BJ (cell line): ENCODE results near the gene ATP6V0D1. TPM values are rescaled to one million over a fixed set of nuclear protein-coding genes. Genes with fewer than 3 reads are reported as not detected.

Experiments
- CTCF ChIA-PET: fragments of 350-600 bp; formaldehyde crosslinking; extraction: SDS; loops from one replicate; lab custom pipeline; 2021; ENCODE audit warnings: antibody characterized with exemption, inconsistent platforms; lab: Yijun Ruan, JAX
- POLR2A ChIA-PET: fragments of 300-600 bp; sonication (Branson Sonifier 250); formaldehyde crosslinking; extraction: SDS; loops from one replicate; lab custom pipeline; 2021; ENCODE audit warnings: antibody characterized with exemption; lab: Charles Lee
- DNase-seq: peaks from one replicate; pipeline ENCODE4 v3.0.0-alpha.2; 2011; ENCODE audit warnings: low read depth
- H3K27me3 ChIP-seq: 2 replicates; pipeline ENCODE4 v1.6.0; 2011; ENCODE audit warnings: low read length; ENCODE audit not compliant: control insufficient read depth, insufficient read depth
- H3K36me3 ChIP-seq: 2 replicates; pipeline ENCODE4 v1.5.1; 2011; ENCODE audit warnings: low read length; ENCODE audit not compliant: control insufficient read depth, insufficient read depth
- H3K4me3 ChIP-seq: 2 replicates; pipeline ENCODE4 v1.5.1; 2011; ENCODE audit warnings: low read depth, mild to moderate bottlenecking, control low read depth, low read length
- polyA plus RNA-seq: library from polyadenylated mRNA; depleted of rRNA; stranded (reverse); fragments of >200 nt; gene quantifications from 2 replicates; pipeline ENCODE4 v1.2.3, GENCODE V29; 2011
- TF ChIP-seq, protein P1 (sequence below): IDR thresholded peaks from 2 replicates; pipeline ENCODE4 v1.5.1; 2011; ENCODE audit warnings: low read depth, mild to moderate bottlenecking, control low read depth, inconsistent platforms, low read length, moderate library complexity; ENCODE audit not compliant: insufficient read depth

The ATP6V0D1 gene
- polyA plus RNA-seq, 1 experiment: 155 TPM

DNA sequence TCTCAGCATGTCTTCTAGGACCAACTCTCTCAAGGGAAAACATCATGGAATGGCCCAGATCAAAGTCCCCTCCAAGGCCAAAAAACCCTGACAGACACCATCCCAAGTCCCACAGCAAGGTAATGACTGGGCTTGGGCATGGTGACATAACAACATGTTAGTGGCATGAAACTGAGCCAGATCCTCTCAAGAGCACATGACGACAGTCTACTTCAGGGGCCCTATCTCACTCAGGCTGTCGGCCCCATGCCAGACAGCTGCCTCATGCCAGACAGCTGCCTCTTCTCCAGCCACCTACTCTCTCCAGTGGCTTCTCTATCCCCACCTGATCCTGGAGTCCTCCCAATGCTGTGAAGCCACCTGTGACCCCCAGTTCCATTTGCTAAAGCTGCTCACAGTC, 31.6 kb downstream of the ATP6V0D1 start:
- H3K27me3 ChIP-seq: no peaks in the 10 kb centered on the region
- H3K4me3 ChIP-seq: no peak overlapping the region
- DNase-seq: no peak
- peaks cover 10% of the 10 kb centered on the region for H3K36me3 ChIP-seq
- CTCF ChIA-PET: interaction anchor here (1.0 to 2.1 kb wide), 3 partner anchors 17 to 22 kb away, joined by 3 to 11 read pairs (median 7); no protein-coding TSS in a partner anchor
- POLR2A ChIA-PET: no interaction called here
- TF ChIP-seq, protein P1, sequence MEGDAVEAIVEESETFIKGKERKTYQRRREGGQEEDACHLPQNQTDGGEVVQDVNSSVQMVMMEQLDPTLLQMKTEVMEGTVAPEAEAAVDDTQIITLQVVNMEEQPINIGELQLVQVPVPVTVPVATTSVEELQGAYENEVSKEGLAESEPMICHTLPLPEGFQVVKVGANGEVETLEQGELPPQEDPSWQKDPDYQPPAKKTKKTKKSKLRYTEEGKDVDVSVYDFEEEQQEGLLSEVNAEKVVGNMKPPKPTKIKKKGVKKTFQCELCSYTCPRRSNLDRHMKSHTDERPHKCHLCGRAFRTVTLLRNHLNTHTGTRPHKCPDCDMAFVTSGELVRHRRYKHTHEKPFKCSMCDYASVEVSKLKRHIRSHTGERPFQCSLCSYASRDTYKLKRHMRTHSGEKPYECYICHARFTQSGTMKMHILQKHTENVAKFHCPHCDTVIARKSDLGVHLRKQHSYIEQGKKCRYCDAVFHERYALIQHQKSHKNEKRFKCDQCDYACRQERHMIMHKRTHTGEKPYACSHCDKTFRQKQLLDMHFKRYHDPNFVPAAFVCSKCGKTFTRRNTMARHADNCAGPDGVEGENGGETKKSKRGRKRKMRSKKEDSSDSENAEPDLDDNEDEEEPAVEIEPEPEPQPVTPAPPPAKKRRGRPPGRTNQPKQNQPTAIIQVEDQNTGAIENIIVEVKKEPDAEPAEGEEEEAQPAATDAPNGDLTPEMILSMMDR: no peak

DNA sequence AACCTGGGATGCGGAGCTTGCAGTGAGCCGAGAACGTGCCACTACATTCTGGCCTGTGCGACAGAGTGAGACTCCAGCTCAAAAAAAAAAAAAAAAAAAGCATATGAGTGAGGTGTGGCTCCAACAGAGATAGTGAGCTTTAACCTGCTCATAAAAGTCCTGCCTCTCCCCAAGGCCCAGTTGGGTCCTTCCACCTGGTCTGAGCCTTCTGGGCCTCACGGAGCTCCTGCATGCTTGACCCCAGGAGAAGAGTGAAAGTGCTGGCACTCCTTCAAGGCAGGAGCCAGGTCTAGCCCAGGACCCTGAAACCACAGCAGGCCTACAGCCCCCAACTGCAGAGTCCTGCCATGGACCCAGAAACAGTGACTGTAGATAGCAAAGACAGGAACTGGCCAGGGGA, 32.4 kb downstream of the ATP6V0D1 start:
- ChIA-PET CTCF (interaction anchor here (0.5 to 6.4 kb wide), 8 partner anchors 8 to 110 kb away, joined by 3 to 47 read pairs (median 10); partner anchors contain the start of genes ATP6V0D1 and HSD11B2), POLR2A (no interaction called here)
- Histone ChIP-seq H3K36me3 (peaks cover 12% of the 10 kb centered on the region), H3K27me3 (no peaks in the 10 kb centered on the region), H3K4me3 (no peak overlapping the region)
- DNase-seq: no peak
- TF ChIP-seq, protein P1: no peak

DNA sequence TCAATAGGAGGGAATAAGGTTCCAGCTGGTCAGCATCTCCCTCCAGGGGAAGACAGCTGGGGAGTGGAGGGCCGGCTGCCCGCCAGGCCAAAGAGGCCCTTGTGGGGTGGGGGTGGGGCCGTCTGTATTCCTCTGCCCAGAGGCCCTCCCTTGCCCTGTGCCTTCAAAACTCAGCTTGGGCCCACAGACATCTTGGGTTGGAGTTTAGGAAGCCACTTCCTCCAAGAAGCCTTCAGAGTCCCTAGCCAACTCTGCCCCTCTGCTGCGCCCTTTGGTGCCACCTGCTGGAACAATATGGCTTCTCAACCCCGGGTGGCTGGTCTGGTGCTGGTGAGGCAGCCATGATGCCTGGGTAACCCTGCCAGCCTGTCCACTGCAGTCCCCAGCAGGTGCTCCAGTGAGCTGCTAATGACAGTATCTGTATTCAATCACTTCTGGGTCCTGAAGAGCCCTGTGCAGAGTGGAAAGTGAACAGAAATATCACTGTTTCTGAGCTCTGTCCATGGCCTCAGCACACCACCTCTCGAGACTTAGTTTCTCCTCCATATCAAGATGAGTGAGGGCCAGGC, 33.4 kb downstream of the ATP6V0D1 start:
- Histone ChIP-seq H3K36me3 (peaks cover 6% of the 10 kb centered on the region), H3K27me3 (no peaks in the 10 kb centered on the region), H3K4me3 (no peak overlapping the region)
- TF ChIP-seq, protein P1: peak; percentile 56
- no peak for DNase-seq
- ChIA-PET CTCF (interaction anchor here (0.6 to 6.4 kb wide), 15 partner anchors 9 to 299 kb away, joined by 3 to 47 read pairs (median 5); partner anchors contain the start of genes ATP6V0D1 and HSD11B2), POLR2A (interaction anchor here (0.8 kb wide), 1 partner anchor 16 kb away, joined by 7 read pairs; the partner anchor contains the start of gene HSD11B2)

DNA sequence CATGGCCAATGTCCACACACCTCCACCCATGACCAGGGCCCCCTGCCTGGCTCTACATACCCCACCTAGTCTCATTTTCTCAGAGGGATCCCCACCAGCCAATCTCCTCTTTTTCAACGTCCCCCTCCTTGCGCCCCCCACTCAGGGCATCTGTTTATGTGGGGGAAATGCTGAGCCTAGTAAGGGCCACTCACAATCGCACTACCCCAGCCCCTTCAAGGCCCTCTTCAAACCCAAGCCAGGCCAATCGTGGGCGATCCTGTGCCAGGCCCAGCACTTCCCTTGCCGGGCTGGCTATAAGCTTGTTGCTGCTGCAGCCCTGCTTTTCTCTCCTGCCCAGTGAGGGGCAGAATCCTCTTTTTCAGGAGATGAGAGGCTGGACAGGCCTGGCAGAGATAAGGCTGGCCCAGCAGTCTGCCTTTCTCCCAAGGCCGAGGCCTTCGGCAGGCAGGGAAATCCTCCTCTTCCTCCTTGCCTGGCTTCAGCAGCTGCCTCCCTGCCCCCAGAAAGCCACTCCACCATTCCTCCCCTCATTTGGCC, 33.9 kb downstream of the ATP6V0D1 start:
- DNase-seq: no peak
- Histone ChIP-seq H3K27me3 (no peaks in the 10 kb centered on the region), H3K36me3 (peaks cover 6% of the 10 kb centered on the region), H3K4me3 (no peak overlapping the region)
- TF ChIP-seq, protein P1: no peak
- CTCF ChIA-PET: interaction anchor here (0.6 to 6.4 kb wide), 13 partner anchors 8 to 298 kb away, joined by 3 to 47 read pairs (median 5); partner anchors contain the start of genes ATP6V0D1, HSD11B2 and ZDHHC1
- POLR2A ChIA-PET: no interaction called here

DNA sequence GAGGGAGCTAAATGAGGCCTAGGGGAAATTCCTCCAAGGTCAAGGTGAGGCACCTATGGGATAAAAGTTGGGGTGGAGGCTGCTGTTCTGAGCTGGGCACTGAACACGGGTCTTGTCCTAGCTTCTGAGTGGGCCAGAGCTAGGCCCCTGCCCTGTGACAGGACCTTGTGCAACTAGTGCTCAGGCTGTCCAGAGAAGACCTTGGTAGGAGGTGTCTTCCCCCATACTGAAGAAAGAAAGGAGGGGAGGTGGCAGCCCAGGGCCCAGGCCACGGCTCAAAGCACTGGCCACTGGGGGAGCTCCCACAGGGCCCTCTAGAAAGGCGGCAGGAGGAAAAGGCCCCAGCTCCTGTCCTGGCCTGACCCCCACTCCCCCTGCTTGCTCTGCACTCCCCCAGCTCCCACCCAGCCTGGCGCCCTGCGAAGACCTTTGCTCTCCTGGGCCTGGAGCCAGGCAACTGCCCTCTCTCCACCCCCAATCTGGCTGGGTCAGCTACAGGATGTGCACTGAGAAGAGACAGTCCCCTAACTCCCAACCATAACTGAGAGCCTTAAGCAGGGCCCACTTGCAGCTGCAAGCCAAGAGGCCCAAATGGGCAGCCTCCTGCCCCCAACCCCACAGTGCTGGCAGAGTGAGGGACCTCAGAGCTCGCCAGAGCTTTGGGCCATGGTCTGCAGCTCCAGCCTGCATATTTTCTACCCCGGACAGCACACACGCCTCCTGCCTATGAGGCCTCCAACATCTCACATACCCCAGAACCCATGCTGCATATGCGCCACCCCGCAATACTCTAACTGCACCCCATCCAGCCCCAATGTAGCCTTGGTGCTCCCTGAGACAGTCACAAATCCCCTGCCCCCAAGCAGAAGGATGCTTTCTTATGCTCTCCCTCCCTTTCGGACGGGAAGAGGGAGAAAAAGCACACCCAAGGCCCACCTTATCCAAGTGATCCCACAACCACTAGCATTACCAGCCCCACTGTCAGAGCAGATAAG, 34.7 kb downstream of the ATP6V0D1 start:
- DNase-seq: no peak

More for the DNA sequence above, 34.7 kb downstream of the ATP6V0D1 start:
- peaks cover 3% of the 10 kb centered on the region for H3K36me3 ChIP-seq
- CTCF ChIA-PET: interaction anchor here (0.9 to 6.4 kb wide), 10 partner anchors 8 to 186 kb away, joined by 3 to 47 read pairs (median 5); partner anchors contain the start of genes HSD11B2 and ZDHHC1
- TF ChIP-seq, protein P1: no peak
- POLR2A ChIA-PET: no interaction called here
- no peak overlapping the region for H3K4me3 ChIP-seq
- no peaks in the 10 kb centered on the region for H3K27me3 ChIP-seq
